DND-41 (cell line): ENCODE data around the gene CHAC2.

ENCODE experiments used
- CTCF ChIP-seq: IDR thresholded peaks from 2 replicates; pipeline ENCODE4 v1.5.1; 2012; ENCODE audit warnings: borderline replicate concordance, low read length, moderate library complexity, mild to moderate bottlenecking; ENCODE audit not compliant: poor library complexity, severe bottlenecking; ENCODE audit errors: extremely low read depth
- EZH2 ChIP-seq: IDR thresholded peaks from 3 replicates; pipeline ENCODE4 v1.6.1; 2012; ENCODE audit warnings: borderline replicate concordance, low read depth, mild to moderate bottlenecking, moderate library complexity, low read length, inconsistent platforms; ENCODE audit not compliant: severe bottlenecking

GRCh38 chr2:53724536-53724935 is 43.1 kb upstream of the CHAC2 start:
- TF ChIP-seq CTCF (no peak), EZH2 (no peak)
